Omental fat pad (tissue), 4 donors: ENCODE measurements around the gene ATP2B1. TPM values are rescaled to one million over a fixed set of nuclear protein-coding genes. Genes with fewer than 3 reads are reported as not detected.
A peak's percentile ranks its signal among the peaks of the same experiment; 100 is the strongest.

Experiments
- ATAC-seq: fragments of 150-250 bp; one replicate; pipeline ENCODE4 v1.9.1; 2016; ENCODE audit warnings: mild to moderate bottlenecking, moderate library complexity; ENCODE audit not compliant: low FRiP score
- DNase-seq: peaks from one replicate; pipeline ENCODE4 v3.0.0-alpha.2; 2019; ENCODE audit warnings: low spot score
- total RNA-seq, 4 donors: library from RNA; depleted of rRNA; stranded (reverse); fragments of >200 nt; gene quantifications; one replicate each; pipeline ENCODE4 v1.1.0, GENCODE V29; 2016
- TF ChIP-seq, protein P1 (sequence below), 3 donors: fragments of 450-650 bp; IDR thresholded peaks; one replicate each; pipeline ENCODE4 v1.5.1; 2016 to 2017; ENCODE audit warnings: antibody characterized with exemption in 3 of 3, mild to moderate bottlenecking in 3 of 3, moderate library complexity in 2 of 3

The ATP2B1 gene
- total RNA-seq, 4 donors from 2014 or later = 29.5 to 116 (median 68.4) TPM

DNA sequence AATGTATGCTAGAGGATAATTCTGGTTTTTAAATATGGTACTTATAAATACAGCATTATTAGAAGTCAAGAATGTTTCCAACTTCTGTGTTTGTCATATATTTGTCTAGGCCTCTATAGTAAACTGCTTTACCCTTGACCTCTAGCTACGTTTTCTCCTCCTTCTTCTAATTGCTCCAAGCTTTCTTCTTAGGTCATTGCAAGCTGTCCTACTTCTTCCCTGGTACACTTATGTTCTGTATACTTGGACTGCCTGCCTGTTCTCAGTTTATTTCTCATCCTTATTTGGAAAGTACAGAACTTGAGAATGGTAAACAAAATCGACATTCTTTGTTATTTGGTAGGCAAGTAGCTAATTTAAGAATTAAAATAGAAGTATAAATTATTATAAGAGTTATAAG lies 23.9 kb upstream of the ATP2B1 start:
- TF ChIP-seq, protein P1, sequence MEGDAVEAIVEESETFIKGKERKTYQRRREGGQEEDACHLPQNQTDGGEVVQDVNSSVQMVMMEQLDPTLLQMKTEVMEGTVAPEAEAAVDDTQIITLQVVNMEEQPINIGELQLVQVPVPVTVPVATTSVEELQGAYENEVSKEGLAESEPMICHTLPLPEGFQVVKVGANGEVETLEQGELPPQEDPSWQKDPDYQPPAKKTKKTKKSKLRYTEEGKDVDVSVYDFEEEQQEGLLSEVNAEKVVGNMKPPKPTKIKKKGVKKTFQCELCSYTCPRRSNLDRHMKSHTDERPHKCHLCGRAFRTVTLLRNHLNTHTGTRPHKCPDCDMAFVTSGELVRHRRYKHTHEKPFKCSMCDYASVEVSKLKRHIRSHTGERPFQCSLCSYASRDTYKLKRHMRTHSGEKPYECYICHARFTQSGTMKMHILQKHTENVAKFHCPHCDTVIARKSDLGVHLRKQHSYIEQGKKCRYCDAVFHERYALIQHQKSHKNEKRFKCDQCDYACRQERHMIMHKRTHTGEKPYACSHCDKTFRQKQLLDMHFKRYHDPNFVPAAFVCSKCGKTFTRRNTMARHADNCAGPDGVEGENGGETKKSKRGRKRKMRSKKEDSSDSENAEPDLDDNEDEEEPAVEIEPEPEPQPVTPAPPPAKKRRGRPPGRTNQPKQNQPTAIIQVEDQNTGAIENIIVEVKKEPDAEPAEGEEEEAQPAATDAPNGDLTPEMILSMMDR (IDR thresholded peaks at IDR 0.05) = no peak
- ATAC-seq = no peak

DNA sequence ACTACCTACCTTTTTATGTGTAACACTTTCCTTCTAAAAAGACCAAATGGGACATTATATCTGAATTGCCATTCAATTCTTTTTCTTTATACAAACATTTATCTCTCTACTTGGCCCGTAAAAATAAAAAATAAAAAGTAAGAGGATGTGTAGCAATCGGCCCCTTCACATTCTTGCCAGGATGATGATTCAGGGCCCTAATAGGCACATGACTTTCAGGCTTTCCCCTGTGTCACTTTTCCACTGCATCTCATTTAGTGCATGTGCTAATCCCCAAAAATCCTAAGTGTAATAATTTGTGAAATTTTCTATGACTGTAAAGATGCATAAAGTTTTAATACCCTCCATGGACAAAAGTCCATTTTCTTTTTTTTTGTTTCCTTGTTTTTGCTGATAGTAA lies 23.0 kb upstream of the ATP2B1 start:
- ATAC-seq (peak; percentile 73), DNase-seq (no peak)
- TF ChIP-seq, protein P1 (IDR thresholded peaks at IDR 0.05) = no peak

More for the DNA sequence above, 23.9 kb upstream of the ATP2B1 start:
- DNase-seq = no peak

DNA sequence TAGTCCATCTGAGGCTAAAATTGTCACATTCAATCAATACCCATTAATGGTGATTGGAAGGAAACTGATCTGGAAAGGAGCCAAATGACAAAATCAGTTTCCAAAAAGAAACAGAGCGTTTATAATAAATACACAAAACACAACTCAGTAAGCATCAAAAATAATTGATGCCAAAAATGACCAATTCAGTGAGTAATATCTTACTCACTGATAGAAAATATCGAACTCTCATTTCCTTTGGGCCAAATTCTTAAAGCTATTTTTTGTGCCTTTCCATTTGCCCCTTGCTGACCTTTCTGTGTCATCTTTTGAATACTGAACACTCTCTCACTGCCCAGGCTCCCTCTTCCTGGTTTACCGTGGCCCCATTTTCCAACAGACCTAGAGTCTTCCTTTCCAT lies 22.5 kb upstream of the ATP2B1 start:
- DNase-seq (no peak), ATAC-seq (no peak)
- TF ChIP-seq, protein P1 (IDR thresholded peaks at IDR 0.05) = no peak

DNA sequence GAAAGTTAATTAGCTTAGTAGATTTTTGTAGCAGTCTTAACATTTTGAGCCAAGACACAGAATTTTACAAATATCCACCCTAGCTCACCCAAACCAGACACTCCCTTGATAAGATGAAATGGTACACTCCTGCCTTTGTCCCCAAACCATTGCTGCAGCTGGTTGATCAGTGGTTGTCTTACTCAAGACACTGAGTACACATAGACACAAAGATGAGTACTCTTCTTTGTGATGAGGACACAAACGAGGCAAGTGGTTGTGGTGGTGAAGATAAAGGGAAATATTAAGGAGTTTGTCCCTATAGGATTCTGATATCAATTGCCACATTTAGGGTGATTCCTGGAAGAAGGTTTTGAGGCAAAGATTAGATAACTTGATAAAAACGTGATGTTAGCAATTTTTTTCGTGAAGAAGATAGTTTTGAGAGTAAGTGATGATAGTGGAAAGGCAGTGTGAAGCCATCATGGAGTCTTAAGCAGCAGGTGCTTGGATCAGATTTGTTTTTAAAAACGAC lies 21.4 kb upstream of the ATP2B1 start:
- no peak for ATAC-seq
- TF ChIP-seq, protein P1 (IDR thresholded peaks at IDR 0.05) = no peak
- no peak for DNase-seq

DNA sequence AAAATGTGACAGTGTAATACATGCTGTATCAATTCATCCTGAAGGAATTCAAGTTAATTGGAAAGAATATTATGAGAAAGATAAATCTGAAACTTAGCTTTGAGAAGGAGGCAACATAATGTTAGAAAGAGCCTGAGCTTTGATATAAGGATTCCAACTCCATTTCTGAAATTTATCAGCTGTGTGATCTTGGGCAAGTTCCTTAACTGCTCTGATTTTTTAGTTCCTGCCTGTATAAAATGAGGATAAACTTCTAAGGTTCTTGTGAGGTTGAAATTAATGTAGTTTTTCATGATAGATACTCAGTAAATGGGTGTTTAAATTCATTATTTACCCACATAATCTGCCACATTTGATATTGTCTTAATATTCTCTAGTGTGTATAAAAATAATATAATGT lies 14.6 kb upstream of the ATP2B1 start:
- ATAC-seq (no peak), DNase-seq (no peak)
- TF ChIP-seq, protein P1 (IDR thresholded peaks at IDR 0.05) = no peak

DNA sequence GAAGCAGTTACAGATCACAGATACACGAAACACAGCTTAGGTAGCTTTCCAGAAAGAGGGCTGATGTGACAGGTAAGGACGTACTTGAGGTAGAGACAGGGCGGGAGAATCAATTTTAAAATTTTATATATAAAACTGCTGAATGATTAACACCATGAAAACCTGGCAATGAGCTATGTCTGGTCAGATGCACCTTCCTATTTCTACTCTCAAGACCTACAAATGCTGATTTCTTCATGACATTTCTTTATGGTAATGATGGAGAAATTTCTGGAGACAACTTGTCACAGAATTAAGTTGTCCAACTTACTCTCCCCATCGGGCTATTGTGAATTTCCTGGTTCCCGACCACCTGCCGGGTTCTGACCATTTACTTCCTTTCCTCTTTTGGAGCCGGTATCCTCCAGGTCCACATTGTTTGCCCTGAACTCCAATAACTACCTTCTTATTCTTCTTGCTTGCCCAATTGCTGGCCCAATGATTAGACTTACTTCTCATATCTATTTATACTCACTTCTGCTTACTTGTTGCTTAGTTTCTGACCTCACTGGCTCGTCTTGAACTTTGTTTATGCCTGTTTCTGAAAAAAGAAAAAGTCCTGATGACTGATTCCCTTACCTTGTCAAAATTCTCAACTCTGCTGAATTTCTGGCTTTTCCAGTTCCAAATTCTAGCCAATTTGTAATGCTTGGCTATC lies 12.8 kb upstream of the ATP2B1 start:
- DNase-seq (no peak), ATAC-seq (no peak)
- TF ChIP-seq, protein P1 (IDR thresholded peaks at IDR 0.05) = no peak
